GM12878 (cell line): ENCODE results near the gene OOEP. TPM values are rescaled to one million over a fixed set of nuclear protein-coding genes. Genes with fewer than 3 reads are reported as not detected.

Source experiments
- ATAC-seq: fragments of 200-7000 bp; cut with Tn5 transposase; 3 replicates; pipeline ENCODE4 v1.9.1; 2020; ENCODE audit warnings: mild to moderate bottlenecking, moderate library complexity
- BruUV-seq: library from RNA; stranded (reverse); fragments of 400-500 nt; replicated peaks from 2 replicates; lab custom pipeline; 2021; lab: Mats Ljungman, UMichigan
- CTCF ChIA-PET: fragments of 300-600 bp; sonication (Branson Sonifier 250); formaldehyde crosslinking; extraction: SDS; loops from one replicate; lab custom pipeline; 2021; ENCODE audit warnings: inconsistent platforms; lab: Yijun Ruan, JAX
- POLR2A ChIA-PET: fragments of 350-600 bp; formaldehyde crosslinking; extraction: SDS; loops from one replicate; lab custom pipeline; 2021; ENCODE audit warnings: inconsistent platforms; lab: Charles Lee
- RAD21 ChIA-PET: fragments of 300-600 bp; sonication (Branson Sonifier 250); formaldehyde crosslinking; loops from one replicate; lab custom pipeline; 2023; ENCODE audit warnings: antibody characterized with exemption; ENCODE audit not compliant: unreplicated experiment; lab: Charles Lee
- SMC1A ChIA-PET: fragments of 300-600 bp; sonication (Branson Sonifier 250); formaldehyde crosslinking; loops from one replicate; lab custom pipeline; 2023; ENCODE audit not compliant: unreplicated experiment, uncharacterized antibody; lab: Charles Lee
- DNase-seq: peaks from one replicate; pipeline ENCODE4 v3.0.0-alpha.2; 2011; ENCODE audit warnings: low read depth, low spot score
- FAIRE-seq: peaks from 3 replicates; lab custom pipeline; 2011; peaks lifted over from hg19 to GRCh38; lab: Jason Lieb, UNC
- H2AFZ ChIP-seq: 2 replicates; pipeline ENCODE4 v1.6.0; 2011; ENCODE audit warnings: low read depth, low read length, control low read depth; ENCODE audit not compliant: control insufficient read depth
- H3K27ac ChIP-seq: 2 replicates; pipeline ENCODE4 v1.5.1; 2011; ENCODE audit warnings: control low read depth; ENCODE audit not compliant: control insufficient read depth, insufficient read depth
- H3K27me3 ChIP-seq, 2 experiments: replicated peaks in 1 of 2; 2 replicates each; pipeline versions ENCODE4 v1.6.0 to v1.6.1; 2011; ENCODE audit warnings: low read length in 1 of 2; ENCODE audit not compliant: control insufficient read depth in 2 of 2, insufficient read depth in 2 of 2
- H3K36me3 ChIP-seq, 2 experiments: 2 replicates each; pipeline ENCODE4 v1.5.1; 2011; ENCODE audit warnings: low read length in 1 of 2; ENCODE audit not compliant: control insufficient read depth in 2 of 2, insufficient read depth in 2 of 2
- H3K4me1 ChIP-seq: 2 replicates; pipeline ENCODE4 v1.6.1; 2011; ENCODE audit warnings: mild to moderate bottlenecking, low read length, moderate library complexity, mixed read lengths; ENCODE audit not compliant: control insufficient read depth, insufficient read depth
- H3K4me2 ChIP-seq: 2 replicates; pipeline ENCODE4 v1.6.0; 2011; ENCODE audit warnings: control low read depth; ENCODE audit not compliant: control insufficient read depth, insufficient read depth
- H3K4me3 ChIP-seq: fragments of 200-600 bp; sonication (generic); 2 replicates; pipeline ENCODE4 v1.5.1; 2016
- H3K79me2 ChIP-seq: 2 replicates; pipeline ENCODE4 v1.6.0; 2011; ENCODE audit warnings: low read length; ENCODE audit not compliant: control insufficient read depth, insufficient read depth
- H3K9ac ChIP-seq: 2 replicates; pipeline ENCODE4 v1.8.0; 2011; ENCODE audit warnings: low read length, control low read depth, mixed read lengths; ENCODE audit not compliant: control insufficient read depth, insufficient read depth
- H3K9me3 ChIP-seq: replicated peaks from 3 replicates; pipeline ENCODE4 v1.5.1; 2011; ENCODE audit warnings: mild to moderate bottlenecking, low read length; ENCODE audit not compliant: control insufficient read depth, insufficient read depth
- H4K20me1 ChIP-seq: 2 replicates; pipeline ENCODE4 v1.6.0; 2011; ENCODE audit not compliant: control insufficient read depth, insufficient read depth
- ASH2L ChIP-seq: fragments of 300-600, 200-600 bp; sonication (generic); IDR thresholded peaks from 2 replicates; pipeline ENCODE4 v1.6.1; 2017; ENCODE audit warnings: low read depth, mild to moderate bottlenecking, borderline replicate concordance
- BACH1 ChIP-seq: fragments of 450-650 bp; IDR thresholded peaks from 2 replicates; pipeline ENCODE4 v1.6.1; 2017; ENCODE audit warnings: mild to moderate bottlenecking, borderline replicate concordance
- CHD2 ChIP-seq: IDR thresholded peaks from 2 replicates; pipeline ENCODE4 v1.6.1; 2011; ENCODE audit warnings: low read depth, low read length, improper control_type of control experiment, borderline replicate concordance
- CTCF ChIP-seq, 3 experiments: IDR thresholded peaks in 2 of 3; conservative IDR thresholded peaks in 1 of 3; 2 replicates each; pipeline ENCODE4 v1.5.1; 2011; ENCODE audit warnings: low read depth in 3 of 3, low read length in 3 of 3, mild to moderate bottlenecking in 3 of 3, control low read depth in 2 of 3, moderate library complexity in 2 of 3, inconsistent platforms in 1 of 3, mixed read lengths in 1 of 3; ENCODE audit not compliant: control insufficient read depth in 2 of 3, insufficient read depth in 1 of 3; ENCODE audit errors: extremely low read depth in 1 of 3
- GABPA ChIP-seq: IDR thresholded peaks from 2 replicates; pipeline ENCODE4 v1.6.1; 2014; ENCODE audit warnings: antibody characterized with exemption, low read depth, mild to moderate bottlenecking, inconsistent platforms
- MTA3 ChIP-seq: IDR thresholded peaks from 2 replicates; pipeline ENCODE4 v1.6.1; 2012; ENCODE audit warnings: low read length, inconsistent platforms, borderline replicate concordance
- NFYB ChIP-seq: IDR thresholded peaks from 2 replicates; pipeline ENCODE4 v1.6.1; 2011; ENCODE audit warnings: low read depth, mild to moderate bottlenecking, low read length, improper control_type of control experiment, moderate library complexity; ENCODE audit not compliant: insufficient read depth
- PAX5 ChIP-seq: IDR thresholded peaks from 2 replicates; pipeline ENCODE4 v1.6.1; 2011; ENCODE audit warnings: low read depth, low read length, borderline replicate concordance
- PKNOX1 ChIP-seq: fragments of 450-650 bp; IDR thresholded peaks from 2 replicates; pipeline ENCODE4 v1.6.1; 2016; ENCODE audit warnings: mild to moderate bottlenecking
- POLR2AphosphoS5 ChIP-seq: IDR thresholded peaks from 2 replicates; pipeline ENCODE4 v1.6.1; 2011; ENCODE audit warnings: mild to moderate bottlenecking, low read length, inconsistent platforms
- POU2F2 ChIP-seq: IDR thresholded peaks from 3 replicates; pipeline ENCODE4 v1.6.1; 2011; ENCODE audit warnings: low read depth, mild to moderate bottlenecking, low read length, borderline replicate concordance
- RAD51 ChIP-seq: fragments of 450-650 bp; IDR thresholded peaks from 2 replicates; pipeline ENCODE4 v1.6.1; 2016; ENCODE audit warnings: moderate library complexity, mild to moderate bottlenecking, inconsistent platforms
- RELA ChIP-seq: fragments of 450-650 bp; IDR thresholded peaks from 2 replicates; pipeline ENCODE4 v1.8.0; 2014; ENCODE audit warnings: borderline replicate concordance; ENCODE audit not compliant: partially characterized antibody
- SIN3A ChIP-seq: IDR thresholded peaks from 2 replicates; pipeline ENCODE4 v1.6.1; 2012; ENCODE audit warnings: low read depth, low read length, improper control_type of control experiment
- SIX5 ChIP-seq: IDR thresholded peaks from 2 replicates; pipeline ENCODE4 v1.6.1; 2011; ENCODE audit warnings: mild to moderate bottlenecking, low read depth, low read length, moderate library complexity; ENCODE audit not compliant: severe bottlenecking
- SRF ChIP-seq, 2 experiments: IDR thresholded peaks; 2 replicates each; pipeline ENCODE4 v1.6.1; 2011; ENCODE audit warnings: low read depth in 2 of 2, low read length in 2 of 2, mild to moderate bottlenecking in 1 of 2, moderate library complexity in 1 of 2
- ZNF274 ChIP-seq: IDR thresholded peaks from one replicate; pipeline ENCODE4 v1.8.0; 2011; ENCODE audit not compliant: insufficient read length, insufficient read depth
- WGBS: methylation state at CpG from one replicate; pipeline ENCODE4 v1.1.6; 2016; ENCODE audit warnings: low lambda C conversion rate; ENCODE audit not compliant: insufficient replicate concordance, insufficient coverage; ENCODE audit errors: missing lambda C conversion rate; 5-methylcytosine and 5-hydroxymethylcytosine counted together
- in situ Hi-C: fragments of 300-500 bp; cut with MboI; formaldehyde crosslinking; loops from 9 replicates; pipeline ENCODE4 v1.14.3; 2018; ENCODE audit warnings: mixed read lengths
- intact Hi-C: fragments of 100-400 bp; cut with micrococcal nuclease; formaldehyde crosslinking; loops from one replicate; pipeline ENCODE4 v1.14.2; 2022; ENCODE audit not compliant: unreplicated experiment
- polyA plus RNA-seq, 11 experiments: library from polyadenylated mRNA; depleted of rRNA in 4 of 11; unstranded in 6 of 11; stranded (reverse) in 5 of 11; fragments of >200 nt; fragmentation: Nextera tagmentation in 4 of 11; fragmentation: Illumina TruSeq in 1 of 11; extraction: Ambion mirVana in 4 of 11; extraction: Trizol in 1 of 11; gene quantifications; 1 replicate in 1 of 11; 2 replicates in 10 of 11; pipeline versions ENCODE4 v1.2.1 to v1.2.3, GENCODE V29; 2011 to 2016; ENCODE audit warnings: inconsistent platforms in 2 of 11, missing spikeins in 2 of 11, low read depth in 1 of 11
- total RNA-seq, 4 experiments: library from RNA; depleted of rRNA in 3 of 4; stranded (reverse); fragments of >200 nt in 3 of 4; fragmentation: Illumina TruSeq in 1 of 4; extraction: Trizol in 1 of 4; gene quantifications; 2 replicates each; pipeline versions ENCODE4 v1.2.1 to v1.2.3, GENCODE V29; 2013 to 2021
- TF ChIP-seq, protein P1 (sequence below): fragments of 450-650 bp; IDR thresholded peaks from 2 replicates; pipeline ENCODE4 v1.6.1; 2017; ENCODE audit warnings: mild to moderate bottlenecking, moderate library complexity

The OOEP gene
- total and polyA plus RNA-seq, 10 of the 15 experiments (the other 5 are each of a cell fraction or from before 2014, with no cell fraction given) = 0.08 TPM; not detected in 9

GRCh38 chr6:73325656-73326055 is 44.0 kb downstream of the OOEP start:
- H3K4me3 ChIP-seq = no peak overlapping the region
- SMC1A ChIA-PET = interaction anchor here (0.9 to 2.0 kb wide), 3 partner anchors 23 to 914 kb away, joined by 4 to 9 read pairs (median 5); no protein-coding TSS in a partner anchor
- FAIRE-seq = no peak
- POLR2A ChIA-PET = no interaction called here
- H3K9me3 ChIP-seq = no peaks in the 10 kb centered on the region
- H2AFZ ChIP-seq = no peak overlapping the region
- intact Hi-C loops = loop anchor here (1.0 to 5.0 kb wide), 4 partner anchors 40 to 913 kb away; no protein-coding TSS in a partner anchor
- no peak overlapping the region for H3K9ac ChIP-seq
- H3K79me2 ChIP-seq = no peaks in the 10 kb centered on the region
- ATAC-seq = no peak
- TF ChIP-seq GABPA = no peak
- TF ChIP-seq POU2F2 = no peak
- no peak for TF ChIP-seq ZNF274
- no peak for TF ChIP-seq SIN3A
- no peak for TF ChIP-seq CTCF (IDR thresholded peaks at IDR 0.05 in 2 of 3, conservative IDR thresholded peaks at IDR 0.05 in 1 of 3; ENCODE audit: control insufficient read depth in 2 of 3, extremely low read depth in 1 of 3, insufficient read depth in 1 of 3, low read depth in 3 of 3, low read length in 3 of 3)
- TF ChIP-seq PAX5 = no peak
- TF ChIP-seq NFYB = no peak
- TF ChIP-seq, protein P1, sequence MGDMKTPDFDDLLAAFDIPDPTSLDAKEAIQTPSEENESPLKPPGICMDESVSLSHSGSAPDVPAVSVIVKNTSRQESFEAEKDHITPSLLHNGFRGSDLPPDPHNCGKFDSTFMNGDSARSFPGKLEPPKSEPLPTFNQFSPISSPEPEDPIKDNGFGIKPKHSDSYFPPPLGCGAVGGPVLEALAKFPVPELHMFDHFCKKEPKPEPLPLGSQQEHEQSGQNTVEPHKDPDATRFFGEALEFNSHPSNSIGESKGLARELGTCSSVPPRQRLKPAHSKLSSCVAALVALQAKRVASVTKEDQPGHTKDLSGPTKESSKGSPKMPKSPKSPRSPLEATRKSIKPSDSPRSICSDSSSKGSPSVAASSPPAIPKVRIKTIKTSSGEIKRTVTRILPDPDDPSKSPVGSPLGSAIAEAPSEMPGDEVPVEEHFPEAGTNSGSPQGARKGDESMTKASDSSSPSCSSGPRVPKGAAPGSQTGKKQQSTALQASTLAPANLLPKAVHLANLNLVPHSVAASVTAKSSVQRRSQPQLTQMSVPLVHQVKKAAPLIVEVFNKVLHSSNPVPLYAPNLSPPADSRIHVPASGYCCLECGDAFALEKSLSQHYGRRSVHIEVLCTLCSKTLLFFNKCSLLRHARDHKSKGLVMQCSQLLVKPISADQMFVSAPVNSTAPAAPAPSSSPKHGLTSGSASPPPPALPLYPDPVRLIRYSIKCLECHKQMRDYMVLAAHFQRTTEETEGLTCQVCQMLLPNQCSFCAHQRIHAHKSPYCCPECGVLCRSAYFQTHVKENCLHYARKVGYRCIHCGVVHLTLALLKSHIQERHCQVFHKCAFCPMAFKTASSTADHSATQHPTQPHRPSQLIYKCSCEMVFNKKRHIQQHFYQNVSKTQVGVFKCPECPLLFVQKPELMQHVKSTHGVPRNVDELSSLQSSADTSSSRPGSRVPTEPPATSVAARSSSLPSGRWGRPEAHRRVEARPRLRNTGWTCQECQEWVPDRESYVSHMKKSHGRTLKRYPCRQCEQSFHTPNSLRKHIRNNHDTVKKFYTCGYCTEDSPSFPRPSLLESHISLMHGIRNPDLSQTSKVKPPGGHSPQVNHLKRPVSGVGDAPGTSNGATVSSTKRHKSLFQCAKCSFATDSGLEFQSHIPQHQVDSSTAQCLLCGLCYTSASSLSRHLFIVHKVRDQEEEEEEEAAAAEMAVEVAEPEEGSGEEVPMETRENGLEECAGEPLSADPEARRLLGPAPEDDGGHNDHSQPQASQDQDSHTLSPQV = no peak
- TF ChIP-seq RAD51 = no peak
- TF ChIP-seq BACH1 = no peak
- TF ChIP-seq POLR2AphosphoS5 = no peak
- no peak for TF ChIP-seq MTA3
- TF ChIP-seq RELA = no peak
- TF ChIP-seq PKNOX1 = no peak
- no peak for TF ChIP-seq ASH2L
- TF ChIP-seq SIX5 = no peak
- TF ChIP-seq SRF (IDR thresholded peaks at IDR 0.05; ENCODE audit: low read depth in 2 of 2, low read length in 2 of 2) = no peak
- TF ChIP-seq CHD2 = no peak
- TF ChIP-seq, all 136 proteins: peak for 0
- no peak for DNase-seq
- in situ Hi-C loops = loop anchor here (5.0 kb wide), 1 partner anchor 913 kb away; no protein-coding TSS in a partner anchor
- no peaks in the 10 kb centered on the region for H4K20me1 ChIP-seq
- no peaks in the 10 kb centered on the region for H3K36me3 ChIP-seq
- no TSS peak for BruUV-seq
- peaks cover 4% of the 10 kb centered on the region; the same call in 1 of the 2 replicates for H3K4me1 ChIP-seq
- H3K27ac ChIP-seq = no peak overlapping the region
- no peaks in the 10 kb centered on the region; a peak in 1 of 4 replicates for H3K27me3 ChIP-seq
- H3K4me2 ChIP-seq = no peak overlapping the region
- ChIA-PET RAD21 (interaction anchor here (0.6 to 3.9 kb wide), 3 partner anchors 37 to 914 kb away, joined by 4 to 22 read pairs (median 5); no protein-coding TSS in a partner anchor), CTCF (interaction anchor here (0.7 to 5.3 kb wide), 7 partner anchors 35 to 914 kb away, joined by 3 to 86 read pairs (median 3); no protein-coding TSS in a partner anchor)
- 91% methylated on average over 3 of the region's 3 CpGs for WGBS
